COR-L47 (cell line): Measurements from ENCODE around the gene CFAP157.

Experiments used
- DNase-seq: peaks from one replicate; lab custom pipeline; 2025; lab: John Stamatoyannopoulos, UW

The CFAP157 gene

DNA sequence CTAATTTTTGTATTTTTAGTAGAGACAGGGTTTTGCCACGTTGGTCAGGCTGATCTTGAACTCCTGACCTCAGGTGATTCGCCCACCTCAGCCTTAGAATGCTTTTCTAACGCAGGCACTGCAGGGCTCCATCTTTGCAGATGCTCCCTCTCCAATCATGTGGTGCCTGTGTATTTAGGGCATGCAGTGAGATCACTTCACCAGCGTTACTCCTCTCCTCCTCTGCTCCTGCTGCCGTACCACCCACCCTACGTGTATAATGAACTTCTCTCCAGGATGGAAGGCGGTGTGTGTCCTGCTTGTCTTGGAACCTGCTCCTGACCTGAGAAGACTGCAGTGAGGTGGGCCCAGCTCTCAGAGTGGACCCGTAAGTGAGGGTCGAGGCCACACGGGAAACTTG lies 13.6 kb upstream of the CFAP157 start:
- DNase-seq = no peak

DNA sequence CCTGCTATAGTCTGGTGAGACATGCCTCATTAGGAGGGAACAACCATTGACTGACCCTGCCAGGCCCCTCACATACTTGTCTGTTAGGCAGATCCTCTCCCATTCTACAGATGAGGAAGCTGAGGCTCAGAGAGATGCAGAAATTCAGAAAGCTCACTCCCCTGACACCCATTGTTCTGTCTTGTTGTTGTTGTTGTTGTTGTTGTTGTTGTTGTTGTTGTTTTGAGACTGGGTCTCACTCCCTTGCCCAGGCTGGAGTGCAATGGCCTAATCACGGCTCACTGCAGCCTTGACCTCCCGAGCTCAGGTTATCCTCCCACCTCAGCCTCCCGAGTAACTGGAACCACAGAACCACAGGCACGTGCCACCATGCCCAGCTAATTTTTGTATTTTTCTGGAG lies 13.1 kb upstream of the CFAP157 start:
- DNase-seq = no peak

DNA sequence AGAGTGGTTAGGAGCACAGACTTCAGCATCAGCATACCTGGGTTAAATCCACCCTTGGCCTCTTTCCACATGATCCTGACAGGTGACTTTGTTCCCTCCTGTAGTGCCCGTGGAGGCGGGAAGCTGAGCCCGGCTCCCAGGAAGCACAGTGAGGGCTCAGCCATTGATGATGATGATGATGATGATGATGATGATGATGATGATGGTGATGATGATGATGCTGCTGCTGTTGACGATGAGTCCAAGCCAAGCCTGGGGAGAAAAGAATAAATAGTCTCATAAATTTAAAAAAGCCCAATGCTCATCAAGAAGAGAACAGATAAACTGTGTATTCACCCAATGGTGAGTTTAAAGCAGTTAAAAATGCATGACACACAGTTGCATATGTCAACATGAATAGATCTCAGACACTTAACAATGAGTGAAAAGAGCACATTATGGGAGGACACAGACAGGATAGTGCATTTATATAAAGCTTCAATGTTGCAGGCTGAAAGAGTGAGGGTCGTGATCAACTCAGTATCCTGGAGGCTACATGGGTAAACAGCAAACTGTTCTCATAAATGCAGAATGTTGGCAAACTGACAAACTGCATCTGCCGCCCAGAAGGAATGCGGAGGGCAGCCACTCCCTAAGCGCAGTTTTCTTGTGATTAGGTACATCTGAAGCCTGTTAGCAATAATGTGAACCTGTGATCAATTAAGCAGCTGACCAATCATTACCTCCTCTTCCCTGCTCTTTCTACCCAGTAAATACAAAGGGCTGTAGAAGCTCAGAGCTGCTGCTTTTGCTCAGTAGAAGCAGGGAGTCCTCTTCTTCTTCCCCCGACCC lies 11.7 kb upstream of the CFAP157 start:
- DNase-seq = no peak

DNA sequence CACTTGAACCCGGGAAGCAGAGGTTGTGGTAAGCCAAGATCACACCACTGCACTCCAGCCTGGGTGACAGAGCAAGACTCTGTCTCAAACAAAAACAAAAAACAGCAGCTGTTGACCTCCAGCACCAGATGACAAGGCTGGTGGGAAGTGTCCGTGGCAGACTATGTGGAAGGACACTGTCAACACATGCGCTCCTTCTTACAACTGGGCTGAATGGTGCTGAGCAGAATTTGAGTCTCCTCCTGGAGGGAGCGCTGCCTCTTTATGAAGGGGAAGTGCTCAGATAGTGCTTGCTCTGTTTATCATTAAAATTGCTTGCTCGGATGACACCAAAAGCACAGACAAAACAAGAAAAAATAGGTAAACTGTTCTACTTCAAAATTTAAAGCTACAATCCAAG lies 9.2 kb upstream of the CFAP157 start:
- no peak for DNase-seq

DNA sequence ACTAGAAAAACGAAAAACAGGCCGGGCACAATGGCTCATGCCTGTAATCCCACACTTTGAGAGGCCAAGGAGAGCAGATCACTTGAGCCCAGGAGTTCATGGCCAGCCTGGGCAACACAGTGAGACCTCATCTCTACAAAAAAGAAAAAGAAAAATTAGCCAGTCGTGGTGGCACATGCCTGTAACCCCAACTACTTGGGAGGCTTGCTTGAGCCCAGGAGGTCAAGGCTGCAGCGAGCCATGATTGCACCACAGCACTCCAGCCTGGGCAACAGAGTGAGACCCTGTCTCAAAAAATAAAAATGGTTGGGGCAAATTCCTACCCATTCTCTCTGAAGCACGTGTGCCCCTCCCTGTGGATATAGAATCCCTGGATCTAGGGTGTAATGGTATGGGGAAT lies 8.4 kb upstream of the CFAP157 start:
- DNase-seq = no peak

GRCh38 chr9:127698985-127699670 lies 7.7 kb upstream of the CFAP157 start:
- no peak for DNase-seq

DNA sequence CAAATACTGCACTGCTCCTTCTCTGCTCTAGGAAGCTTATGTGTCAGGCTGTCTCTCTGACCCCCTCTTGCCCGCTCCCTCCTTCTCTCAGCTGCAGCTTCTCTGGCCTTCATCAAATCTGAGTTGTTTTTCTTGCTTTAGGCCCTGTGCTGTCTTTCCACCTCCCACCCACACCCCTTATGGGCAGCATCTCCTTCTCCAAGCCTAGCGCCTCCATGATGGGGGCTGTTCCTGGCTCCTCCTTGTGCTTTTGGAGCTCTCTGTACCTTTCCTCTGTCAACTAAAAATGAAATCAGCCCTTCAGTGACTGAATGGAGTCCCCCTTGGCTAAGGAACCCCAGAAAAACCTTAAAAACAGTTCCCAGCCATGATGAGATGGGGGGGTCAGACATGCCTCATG lies 6.6 kb upstream of the CFAP157 start:
- no peak for DNase-seq

- DNase-seq = no peak
These were observed 6.1 kb upstream of the CFAP157 start for GRCh38 chr9:127700594-127701255.

DNA sequence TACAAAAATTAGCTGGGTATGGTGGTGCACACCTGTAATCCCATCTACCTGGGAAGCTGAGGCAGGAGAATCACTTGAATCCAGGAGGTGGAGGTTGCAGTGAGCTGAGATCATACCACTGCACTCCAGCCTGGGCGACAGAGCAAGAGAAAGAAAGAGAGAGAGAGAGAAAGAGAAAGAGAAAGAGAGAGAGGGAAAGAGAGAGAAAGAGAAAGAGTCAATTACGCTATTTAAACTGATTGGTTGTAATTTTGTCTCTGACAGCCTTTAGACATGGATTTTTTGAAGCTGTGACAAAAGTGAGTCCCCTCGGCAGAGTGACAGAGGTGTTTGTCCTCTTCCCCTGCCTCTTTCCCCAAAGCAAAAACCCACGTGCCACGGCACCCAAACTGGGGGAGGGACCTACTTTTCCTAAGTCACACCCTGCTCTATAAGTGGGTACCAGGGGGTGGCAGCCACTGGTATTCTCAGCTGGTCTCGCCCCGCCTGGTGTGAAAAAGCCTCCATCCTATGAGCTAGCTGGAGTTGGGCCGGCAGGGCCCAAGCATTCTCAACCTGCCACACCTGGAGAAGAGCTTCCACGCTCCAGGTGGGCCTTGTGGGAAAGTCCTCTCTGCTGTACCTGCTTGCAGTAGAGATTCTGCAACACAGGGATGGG lies 3.4 kb upstream of the CFAP157 start:
- no peak for DNase-seq

GRCh38 chr9:127705577-127706379 lies 1.0 kb upstream of the CFAP157 start:
- DNase-seq = no peak

- no peak for DNase-seq
These were observed 978 bp downstream of the CFAP157 start for GRCh38 chr9:127707766-127708165.

GRCh38 chr9:127708952-127709587 lies 2.3 kb downstream of the CFAP157 start:
- DNase-seq = no peak

- DNase-seq = no peak
These were observed 3.5 kb downstream of the CFAP157 start for GRCh38 chr9:127710204-127710783.

- no peak for DNase-seq
These were observed 4.5 kb downstream of the CFAP157 start for GRCh38 chr9:127711226-127711701.

GRCh38 chr9:127711831-127712274 lies 5.1 kb downstream of the CFAP157 start:
- peak; percentile 86 for DNase-seq

- DNase-seq = no peak
These were observed 5.6 kb downstream of the CFAP157 start for GRCh38 chr9:127712371-127712770.

DNA sequence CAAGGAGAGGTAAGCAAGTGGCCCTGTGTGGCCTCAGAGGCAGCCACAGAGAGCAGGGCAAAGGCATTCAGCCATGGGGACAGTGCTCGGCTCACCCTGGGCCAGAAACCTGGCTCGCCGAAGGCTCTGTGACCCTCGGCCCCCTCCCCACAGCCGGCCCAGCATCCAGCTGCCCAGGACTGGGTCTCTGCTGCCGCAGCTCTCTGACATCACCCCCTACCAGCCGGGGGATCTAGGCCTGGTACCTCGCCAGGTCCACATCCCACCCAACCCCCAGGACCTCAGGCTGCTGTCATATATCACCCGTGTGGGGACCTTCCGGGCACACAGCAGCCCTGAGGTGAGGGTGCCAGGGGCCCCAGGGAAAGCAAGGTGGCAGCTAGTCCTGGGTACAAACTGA lies 6.1 kb downstream of the CFAP157 start:
- no peak for DNase-seq

DNA sequence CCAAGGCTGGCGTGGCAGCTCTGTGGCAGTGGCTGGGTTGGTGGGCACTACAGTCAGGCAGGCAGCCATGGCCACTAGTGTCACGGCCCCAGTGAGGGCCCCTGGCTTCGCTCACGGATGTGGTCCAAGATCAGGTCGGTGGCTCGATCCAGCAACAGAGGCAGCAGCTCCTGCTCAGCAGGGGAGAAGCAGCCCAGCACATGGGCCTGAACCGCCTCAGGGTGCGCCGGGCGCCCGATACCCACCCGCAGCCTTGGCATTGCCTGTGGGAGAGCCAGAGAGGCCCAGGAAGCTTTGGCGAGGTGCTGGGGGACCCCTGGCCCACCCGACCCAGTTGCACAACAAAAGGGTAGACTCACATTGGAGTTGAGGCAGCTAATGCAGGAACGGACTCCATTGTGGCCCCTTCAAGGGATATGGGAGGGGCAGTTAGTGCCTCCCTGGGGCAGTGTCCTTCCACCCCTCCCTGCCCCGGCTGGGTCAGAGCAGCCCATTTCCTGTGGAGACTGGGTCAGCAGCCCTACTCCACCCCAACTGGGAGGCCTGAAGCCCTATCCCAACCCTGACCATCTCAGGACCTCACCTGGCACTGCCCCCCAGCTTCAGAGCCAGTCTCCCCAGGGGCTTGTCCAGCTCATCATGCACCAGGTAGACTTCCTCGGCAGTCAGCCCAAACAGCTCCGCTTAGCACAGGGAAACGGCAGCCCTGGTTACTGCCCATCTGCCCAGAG lies 7.4 kb downstream of the CFAP157 start:
- no peak for DNase-seq

GRCh38 chr9:127714951-127715469 lies 8.2 kb downstream of the CFAP157 start:
- DNase-seq = no peak
